ENCODE data around the gene SWT1. TPM values are rescaled to one million over a fixed set of nuclear protein-coding genes. Genes with fewer than 3 reads are reported as not detected.
A peak's percentile ranks its signal among the peaks of the same experiment; 100 is the strongest.

The SWT1 gene
- total and polyA plus RNA-seq, 9 of the 15 experiments (the other 6 are each of a cell fraction or from before 2014, with no cell fraction given): 1.5 to 3.4 (median 2.3) TPM

- TF ChIP-seq, protein P1, sequence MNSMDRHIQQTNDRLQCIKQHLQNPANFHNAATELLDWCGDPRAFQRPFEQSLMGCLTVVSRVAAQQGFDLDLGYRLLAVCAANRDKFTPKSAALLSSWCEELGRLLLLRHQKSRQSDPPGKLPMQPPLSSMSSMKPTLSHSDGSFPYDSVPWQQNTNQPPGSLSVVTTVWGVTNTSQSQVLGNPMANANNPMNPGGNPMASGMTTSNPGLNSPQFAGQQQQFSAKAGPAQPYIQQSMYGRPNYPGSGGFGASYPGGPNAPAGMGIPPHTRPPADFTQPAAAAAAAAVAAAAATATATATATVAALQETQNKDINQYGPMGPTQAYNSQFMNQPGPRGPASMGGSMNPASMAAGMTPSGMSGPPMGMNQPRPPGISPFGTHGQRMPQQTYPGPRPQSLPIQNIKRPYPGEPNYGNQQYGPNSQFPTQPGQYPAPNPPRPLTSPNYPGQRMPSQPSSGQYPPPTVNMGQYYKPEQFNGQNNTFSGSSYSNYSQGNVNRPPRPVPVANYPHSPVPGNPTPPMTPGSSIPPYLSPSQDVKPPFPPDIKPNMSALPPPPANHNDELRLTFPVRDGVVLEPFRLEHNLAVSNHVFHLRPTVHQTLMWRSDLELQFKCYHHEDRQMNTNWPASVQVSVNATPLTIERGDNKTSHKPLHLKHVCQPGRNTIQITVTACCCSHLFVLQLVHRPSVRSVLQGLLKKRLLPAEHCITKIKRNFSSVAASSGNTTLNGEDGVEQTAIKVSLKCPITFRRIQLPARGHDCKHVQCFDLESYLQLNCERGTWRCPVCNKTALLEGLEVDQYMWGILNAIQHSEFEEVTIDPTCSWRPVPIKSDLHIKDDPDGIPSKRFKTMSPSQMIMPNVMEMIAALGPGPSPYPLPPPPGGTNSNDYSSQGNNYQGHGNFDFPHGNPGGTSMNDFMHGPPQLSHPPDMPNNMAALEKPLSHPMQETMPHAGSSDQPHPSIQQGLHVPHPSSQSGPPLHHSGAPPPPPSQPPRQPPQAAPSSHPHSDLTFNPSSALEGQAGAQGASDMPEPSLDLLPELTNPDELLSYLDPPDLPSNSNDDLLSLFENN (IDR thresholded peaks at IDR 0.05; ENCODE audit: low read depth in 2 of 2, low read length in 2 of 2): no peak
- no peak for TF ChIP-seq REST (IDR thresholded peaks at IDR 0.05; ENCODE audit: borderline replicate concordance)
- TF ChIP-seq REST (CRISPR knock-in tag; IDR thresholded peaks at IDR 0.05; ENCODE audit: low read depth): no peak
- no peak for TF ChIP-seq ZNF408 (CRISPR knock-in tag; IDR thresholded peaks at IDR 0.05; ENCODE audit: low read depth)
- TF ChIP-seq, protein P2, sequence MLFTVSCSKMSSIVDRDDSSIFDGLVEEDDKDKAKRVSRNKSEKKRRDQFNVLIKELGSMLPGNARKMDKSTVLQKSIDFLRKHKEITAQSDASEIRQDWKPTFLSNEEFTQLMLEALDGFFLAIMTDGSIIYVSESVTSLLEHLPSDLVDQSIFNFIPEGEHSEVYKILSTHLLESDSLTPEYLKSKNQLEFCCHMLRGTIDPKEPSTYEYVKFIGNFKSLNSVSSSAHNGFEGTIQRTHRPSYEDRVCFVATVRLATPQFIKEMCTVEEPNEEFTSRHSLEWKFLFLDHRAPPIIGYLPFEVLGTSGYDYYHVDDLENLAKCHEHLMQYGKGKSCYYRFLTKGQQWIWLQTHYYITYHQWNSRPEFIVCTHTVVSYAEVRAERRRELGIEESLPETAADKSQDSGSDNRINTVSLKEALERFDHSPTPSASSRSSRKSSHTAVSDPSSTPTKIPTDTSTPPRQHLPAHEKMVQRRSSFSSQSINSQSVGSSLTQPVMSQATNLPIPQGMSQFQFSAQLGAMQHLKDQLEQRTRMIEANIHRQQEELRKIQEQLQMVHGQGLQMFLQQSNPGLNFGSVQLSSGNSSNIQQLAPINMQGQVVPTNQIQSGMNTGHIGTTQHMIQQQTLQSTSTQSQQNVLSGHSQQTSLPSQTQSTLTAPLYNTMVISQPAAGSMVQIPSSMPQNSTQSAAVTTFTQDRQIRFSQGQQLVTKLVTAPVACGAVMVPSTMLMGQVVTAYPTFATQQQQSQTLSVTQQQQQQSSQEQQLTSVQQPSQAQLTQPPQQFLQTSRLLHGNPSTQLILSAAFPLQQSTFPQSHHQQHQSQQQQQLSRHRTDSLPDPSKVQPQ (CRISPR knock-in tag; IDR thresholded peaks at IDR 0.05; ENCODE audit: borderline replicate concordance): no peak
- no peak for TF ChIP-seq ARHGAP35 (IDR thresholded peaks at IDR 0.05; ENCODE audit: partially characterized antibody)
- no peak for TF ChIP-seq CBX1 (IDR thresholded peaks at IDR 0.05; ENCODE audit: low read depth)
- peak; percentile 10 for TF ChIP-seq ZNF280A (IDR thresholded peaks at IDR 0.05; ENCODE audit: low read depth, partially characterized antibody)
- TF ChIP-seq ZBTB8A (IDR thresholded peaks at IDR 0.05; ENCODE audit: partially characterized antibody): peak; percentile 30
- TF ChIP-seq ZNF324 (CRISPR knock-in tag; IDR thresholded peaks at IDR 0.05): no peak
- no peak for TF ChIP-seq SP1 (CRISPR knock-in tag; IDR thresholded peaks at IDR 0.05)
These were observed 127.1 kb downstream of the SWT1 start (continued) for GRCh38 chr1:185284116-185284515.
